Activated CD8-positive, alpha-beta T cell treated with anti-CD3 and anti-CD28 coated beads for 36 hours (primary cell): Measurements from ENCODE around the gene COMMD1. TPM values are rescaled to one million over a fixed set of nuclear protein-coding genes. Genes with fewer than 3 reads are reported as not detected.

Experiments used
- ATAC-seq: fragments of 200-7000 bp; cut with Tn5 transposase; one replicate; pipeline ENCODE4 v1.10.0; 2021; ENCODE audit warnings: mild to moderate bottlenecking, moderate library complexity
- CTCF ChIA-PET: fragments of 350-600 bp; sonication (Branson Sonifier 250); formaldehyde crosslinking; loops from one replicate; lab custom pipeline; 2021; ENCODE audit warnings: antibody characterized with exemption; lab: Charles Lee
- POLR2A ChIA-PET: fragments of 350-600 bp; sonication (Branson Sonifier 250); formaldehyde crosslinking; loops from one replicate; lab custom pipeline; 2021; ENCODE audit warnings: antibody characterized with exemption; lab: Charles Lee
- DNase-seq: peaks from one replicate; pipeline ENCODE4 v3.0.0-alpha.2; 2020
- H3K27ac Mint-ChIP-seq: one replicate; pipeline ENCODE4 v1.8.0; 2021; ENCODE audit warnings: mild to moderate bottlenecking, mixed read lengths
- H3K27me3 Mint-ChIP-seq: one replicate; pipeline ENCODE4 v1.8.0; 2021; ENCODE audit warnings: mixed read lengths
- H3K36me3 Mint-ChIP-seq: one replicate; pipeline ENCODE4 v1.8.0; 2021; ENCODE audit warnings: low read depth, mixed read lengths
- H3K4me1 Mint-ChIP-seq: one replicate; pipeline ENCODE4 v1.8.0; 2021; ENCODE audit warnings: low read depth, mixed read lengths
- H3K4me3 Mint-ChIP-seq: one replicate; pipeline ENCODE4 v1.8.0; 2021; ENCODE audit warnings: mild to moderate bottlenecking, moderate library complexity, mixed read lengths
- H3K9me3 Mint-ChIP-seq: one replicate; pipeline ENCODE4 v1.8.0; 2021; ENCODE audit warnings: mixed read lengths
- CTCF ChIP-seq: fragments of 200-600 bp; IDR thresholded peaks from one replicate; pipeline ENCODE4 v1.8.0; 2022; ENCODE audit warnings: antibody characterized with exemption, mild to moderate bottlenecking
- intact Hi-C: fragments of 100-400 bp; cut with micrococcal nuclease; formaldehyde crosslinking; loops from one replicate; pipeline ENCODE4 v1.10.0; 2022
- total RNA-seq, 2 experiments: library from RNA; stranded (reverse); gene quantifications; one replicate each; pipeline ENCODE4 v1.2.3, GENCODE V29; 2021

COMMD1 gene
- total RNA-seq, 2 experiments from 2014 or later: 25.3 to 27.0 TPM

GRCh38 chr2:62089658-62090057 lies 184.2 kb downstream of the COMMD1 start:
- H3K36me3 Mint-ChIP-seq: no peaks in the 10 kb centered on the region
- CTCF ChIA-PET: no interaction called here

GRCh38 chr2:62091471-62091870 lies 186.0 kb downstream of the COMMD1 start:
- no peak for TF ChIP-seq CTCF
- POLR2A ChIA-PET: no interaction called here
- Mint-ChIP-seq H3K9me3 (no peaks in the 10 kb centered on the region), H3K36me3 (no peaks in the 10 kb centered on the region), H3K4me1 (no peaks in the 10 kb centered on the region), H3K27ac (no peak overlapping the region), H3K4me3 (no peak overlapping the region), H3K27me3 (no peaks in the 10 kb centered on the region)
- ATAC-seq (no peak), DNase-seq (no peak)
- intact Hi-C loops: no loop called here
- CTCF ChIA-PET: no interaction called here

More at GRCh38 chr2:62089658-62090057, 184.2 kb downstream of the COMMD1 start:
- Mint-ChIP-seq H3K4me3 (no peak overlapping the region), H3K27me3 (no peaks in the 10 kb centered on the region), H3K27ac (no peak overlapping the region), H3K9me3 (no peaks in the 10 kb centered on the region), H3K4me1 (no peaks in the 10 kb centered on the region)
- DNase-seq: no peak
- POLR2A ChIA-PET: no interaction called here
- intact Hi-C loops: no loop called here
- ATAC-seq: no peak
- no peak for TF ChIP-seq CTCF

- peaks cover 1% of the 10 kb centered on the region for H3K36me3 Mint-ChIP-seq
- DNase-seq (no peak), ATAC-seq (no peak)
- intact Hi-C loops: no loop called here
- no peaks in the 10 kb centered on the region for H3K27me3 Mint-ChIP-seq
- CTCF ChIA-PET: no interaction called here
- POLR2A ChIA-PET: no interaction called here
- H3K4me3 Mint-ChIP-seq: no peak overlapping the region
- no peaks in the 10 kb centered on the region for H3K9me3 Mint-ChIP-seq
- H3K27ac Mint-ChIP-seq: no peak overlapping the region
- no peaks in the 10 kb centered on the region for H3K4me1 Mint-ChIP-seq
- TF ChIP-seq CTCF: no peak
Observed at GRCh38 chr2:62099050-62099449, 193.6 kb downstream of the COMMD1 start.

GRCh38 chr2:62099523-62100175 lies 194.2 kb downstream of the COMMD1 start:
- no peak for TF ChIP-seq CTCF
- no peaks in the 10 kb centered on the region for H3K27me3 Mint-ChIP-seq
- no peaks in the 10 kb centered on the region for H3K4me1 Mint-ChIP-seq
- intact Hi-C loops: no loop called here
- ChIA-PET POLR2A (no interaction called here), CTCF (no interaction called here)
- H3K9me3 Mint-ChIP-seq: no peaks in the 10 kb centered on the region
- H3K4me3 Mint-ChIP-seq: no peak overlapping the region
- no peak overlapping the region for H3K27ac Mint-ChIP-seq
- DNase-seq (no peak), ATAC-seq (no peak)
- peaks cover 1% of the 10 kb centered on the region for H3K36me3 Mint-ChIP-seq

- ChIA-PET POLR2A (interaction anchor here (0.9 kb wide), 1 partner anchor 114 kb away, joined by 3 read pairs; no protein-coding TSS in a partner anchor), CTCF (interaction anchor here (0.6 kb wide), 1 partner anchor 109 kb away, joined by 3 read pairs; no protein-coding TSS in a partner anchor)
- Mint-ChIP-seq H3K36me3 (peaks cover 1% of the 10 kb centered on the region), H3K27me3 (no peaks in the 10 kb centered on the region), H3K4me3 (no peak overlapping the region), H3K27ac (no peak overlapping the region), H3K9me3 (no peaks in the 10 kb centered on the region), H3K4me1 (no peaks in the 10 kb centered on the region)
- TF ChIP-seq CTCF: no peak
- intact Hi-C loops: no loop called here
- ATAC-seq (no peak), DNase-seq (no peak)
Observed at GRCh38 chr2:62101886-62102285, 196.4 kb downstream of the COMMD1 start.
